ENCODE results near the gene PCDHB2.
"Not testable (repeated sequence)": the region's sequence is repeated elsewhere in the genome, so short reads cannot be mapped to it uniquely, and the experiment has no call there.

PCDHB2 gene

GRCh38 chr5:141094481-141095262, at the start of gene PCDHB2:
Gene PCDHB2, plus strand, starts transcription at chr5:141094615. Its CDS starts 176 bp downstream, at chr5:141094791.
- no peak for DNase-seq (ENCODE audit: low read depth in 2 of 3, low spot score in 2 of 3)

- DNase-seq (ENCODE audit: low read depth in 2 of 3, low spot score in 2 of 3): no peak
Measured at GRCh38 chr5:141050622-141051520, 43.5 kb upstream of the PCDHB2 start, which contains the start of gene PCDHB1. Gene PCDHB1, plus strand, starts transcription at chr5:141051374. Its CDS starts 97 bp downstream, at chr5:141051471.

GRCh38 chr5:141051521-141051866, 42.9 kb upstream of the PCDHB2 start:
- no peak for DNase-seq (ENCODE audit: low read depth in 2 of 3, low spot score in 2 of 3)

GRCh38 chr5:141077826-141078225, 16.6 kb upstream of the PCDHB2 start:
- no peak for DNase-seq (ENCODE audit: low read depth in 2 of 3, low spot score in 2 of 3)

DNA sequence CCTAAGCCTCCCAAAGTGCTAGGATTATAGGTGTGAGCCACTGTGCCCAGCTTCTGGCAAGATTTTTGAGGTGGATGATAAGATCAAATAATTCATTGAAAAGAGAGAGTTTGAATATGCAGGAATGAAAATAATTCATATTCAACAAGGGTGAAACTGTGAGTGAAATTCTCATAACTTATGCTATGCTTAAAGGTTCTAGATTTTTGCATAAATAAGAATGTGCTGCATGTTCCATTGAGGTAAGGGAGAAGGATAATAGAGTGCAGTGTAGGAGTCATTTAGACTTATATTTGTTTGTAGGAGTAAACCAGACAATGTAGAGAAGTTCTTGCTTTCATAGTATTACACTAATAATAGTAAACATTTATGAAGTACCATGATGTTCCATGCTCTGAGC, 12.2 kb upstream of the PCDHB2 start:
- DNase-seq (ENCODE audit: low read depth in 2 of 3, low spot score in 2 of 3): no peak

DNA sequence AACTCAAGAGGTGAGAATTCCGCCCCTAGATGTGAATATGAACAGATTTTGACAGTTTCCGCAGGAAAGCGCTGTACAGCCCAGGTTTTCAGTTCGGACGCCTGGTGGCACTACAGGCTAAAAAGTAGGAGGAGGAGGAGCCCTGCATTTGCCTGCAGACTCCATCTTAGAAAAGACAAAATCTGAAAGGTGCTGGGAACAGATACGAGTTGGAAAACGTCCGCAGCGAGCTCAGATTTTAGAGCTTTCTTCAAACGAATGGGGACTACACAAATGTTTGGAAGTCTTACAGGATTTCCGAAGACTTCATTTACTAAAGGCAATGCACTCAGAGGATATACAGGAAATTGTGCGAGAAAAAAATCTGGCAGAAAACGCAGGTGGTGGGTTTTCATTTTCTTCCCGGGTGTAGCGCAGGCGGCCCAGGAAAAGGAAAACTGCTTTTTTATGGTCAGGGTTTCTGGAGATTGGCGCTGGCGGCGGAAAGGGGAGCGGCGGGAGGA, 9.9 kb upstream of the PCDHB2 start:
- no peak for DNase-seq (ENCODE audit: low read depth in 2 of 3, low spot score in 2 of 3)

DNA sequence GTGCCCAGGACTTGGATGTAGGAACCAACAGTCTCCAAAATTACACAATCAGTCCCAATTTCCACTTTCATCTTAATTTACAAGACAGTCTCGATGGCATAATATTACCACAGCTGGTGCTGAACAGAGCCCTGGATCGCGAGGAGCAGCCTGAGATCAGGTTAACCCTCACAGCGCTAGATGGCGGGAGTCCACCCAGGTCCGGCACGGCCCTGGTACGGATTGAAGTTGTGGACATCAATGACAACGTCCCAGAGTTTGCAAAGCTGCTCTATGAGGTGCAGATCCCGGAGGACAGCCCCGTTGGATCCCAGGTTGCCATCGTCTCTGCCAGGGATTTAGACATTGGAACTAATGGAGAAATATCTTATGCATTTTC, 837 bp downstream of the PCDHB2 start:
- DNase-seq (ENCODE audit: low read depth in 2 of 3, low spot score in 2 of 3): no peak

DNA sequence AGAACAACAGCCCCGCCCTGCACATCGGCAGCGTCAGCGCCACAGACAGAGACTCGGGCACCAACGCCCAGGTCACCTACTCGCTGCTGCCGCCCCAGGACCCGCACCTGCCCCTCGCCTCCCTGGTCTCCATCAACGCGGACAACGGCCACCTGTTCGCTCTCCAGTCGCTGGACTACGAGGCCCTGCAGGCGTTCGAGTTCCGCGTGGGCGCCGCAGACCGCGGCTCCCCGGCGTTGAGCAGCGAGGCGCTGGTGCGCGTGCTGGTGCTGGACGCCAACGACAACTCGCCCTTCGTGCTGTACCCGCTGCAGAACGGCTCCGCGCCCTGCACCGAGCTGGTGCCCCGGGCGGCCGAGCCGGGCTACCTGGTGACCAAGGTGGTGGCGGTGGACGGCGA, 1.8 kb downstream of the PCDHB2 start:
- not testable (repeated sequence) for DNase-seq (ENCODE audit: low read depth in 2 of 3, low spot score in 2 of 3)

- not testable (repeated sequence) for DNase-seq (ENCODE audit: low read depth in 2 of 3, low spot score in 2 of 3)
Measured at GRCh38 chr5:141096586-141096985, 2.2 kb downstream of the PCDHB2 start.

DNA sequence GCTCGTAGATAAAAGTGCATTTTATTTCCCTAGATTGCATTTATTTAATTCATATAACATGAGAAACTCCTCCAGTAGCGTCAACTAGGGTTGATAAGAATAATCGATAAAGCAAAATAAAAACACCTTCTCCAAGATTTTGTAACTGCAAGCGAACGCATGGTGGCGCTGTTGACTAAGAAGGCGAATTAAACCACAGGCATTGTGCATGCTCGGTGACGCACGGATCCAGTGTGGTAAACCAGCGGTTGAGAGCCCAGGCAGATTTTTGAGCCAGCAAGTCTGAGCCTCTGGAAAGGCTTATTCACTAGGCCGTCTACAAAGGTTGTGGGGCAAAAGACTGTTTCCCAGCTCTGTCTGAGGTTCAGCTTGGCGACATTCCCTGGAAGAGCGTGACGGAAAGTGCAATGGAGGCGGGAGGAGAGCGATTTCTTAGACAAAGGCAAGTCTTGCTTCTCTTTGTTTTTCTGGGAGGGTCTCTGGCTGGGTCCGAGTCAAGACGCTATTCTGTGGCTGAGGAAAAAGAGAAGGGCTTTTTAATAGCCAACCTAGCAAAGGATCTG, 5.9 kb downstream of the PCDHB2 start, which contains the start of gene PCDHB3:
Gene PCDHB3 (plus strand): TSS at position 231 of the 563 bp plus-strand sequence. CDS start 177 bp downstream, at position 408.
- peak in 2 of 3 experiments; percentile 3 to 4 for DNase-seq (ENCODE audit: low read depth in 2 of 3, low spot score in 2 of 3)

DNA sequence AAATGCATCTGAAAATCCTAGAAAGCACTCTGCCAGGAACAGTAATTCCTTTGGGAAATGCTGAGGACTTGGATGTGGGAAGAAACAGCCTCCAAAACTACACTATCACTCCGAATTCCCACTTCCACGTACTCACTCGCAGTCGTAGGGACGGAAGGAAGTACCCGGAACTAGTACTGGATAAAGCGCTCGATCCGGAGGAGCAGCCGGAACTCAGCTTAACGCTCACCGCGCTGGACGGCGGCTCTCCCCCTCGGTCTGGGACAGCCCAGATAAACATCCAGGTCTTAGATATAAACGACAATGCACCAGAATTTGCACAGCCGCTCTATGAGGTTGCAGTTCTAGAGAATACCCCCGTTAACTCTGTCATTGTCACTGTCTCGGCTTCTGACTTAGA, 6.6 kb downstream of the PCDHB2 start:
- no peak for DNase-seq (ENCODE audit: low read depth in 2 of 3, low spot score in 2 of 3)

GRCh38 chr5:141102070-141102469, 7.7 kb downstream of the PCDHB2 start:
- DNase-seq (ENCODE audit: low read depth in 2 of 3, low spot score in 2 of 3): not testable (repeated sequence)

DNA sequence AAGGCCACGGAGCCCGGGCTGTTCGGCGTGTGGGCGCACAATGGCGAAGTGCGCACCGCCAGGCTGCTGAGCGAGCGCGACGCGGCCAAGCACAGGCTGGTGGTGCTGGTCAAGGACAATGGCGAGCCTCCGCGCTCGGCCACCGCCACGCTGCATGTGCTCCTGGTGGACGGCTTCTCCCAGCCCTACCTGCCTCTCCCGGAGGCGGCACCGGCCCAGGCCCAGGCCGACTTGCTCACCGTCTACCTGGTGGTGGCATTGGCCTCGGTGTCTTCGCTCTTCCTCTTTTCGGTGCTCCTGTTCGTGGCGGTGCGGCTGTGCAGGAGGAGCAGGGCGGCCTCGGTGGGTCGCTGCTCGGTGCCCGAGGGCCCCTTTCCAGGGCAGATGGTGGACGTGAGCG, 8.1 kb downstream of the PCDHB2 start:
- not testable (repeated sequence) for DNase-seq (ENCODE audit: low read depth in 2 of 3, low spot score in 2 of 3)

- no peak for DNase-seq (ENCODE audit: low read depth in 2 of 3, low spot score in 2 of 3)
Measured at GRCh38 chr5:141105350-141105749, 10.9 kb downstream of the PCDHB2 start.

- no peak for DNase-seq (ENCODE audit: low read depth in 2 of 3, low spot score in 2 of 3)
Measured at GRCh38 chr5:141119250-141119649, 24.8 kb downstream of the PCDHB2 start.

- no peak for DNase-seq (ENCODE audit: low read depth in 2 of 3, low spot score in 2 of 3)
Measured at GRCh38 chr5:141121563-141121962, 27.1 kb downstream of the PCDHB2 start, which contains the start of gene PCDHB4. Gene PCDHB4, plus strand, starts transcription at chr5:141121818. Its CDS starts 181 bp downstream, at chr5:141121999.

- DNase-seq (ENCODE audit: low read depth in 2 of 3, low spot score in 2 of 3): no peak
Measured at GRCh38 chr5:141121985-141122384, 27.6 kb downstream of the PCDHB2 start.

GRCh38 chr5:141123396-141124135, 29.2 kb downstream of the PCDHB2 start:
- DNase-seq (ENCODE audit: low read depth in 2 of 3, low spot score in 2 of 3): not testable (repeated sequence)

- DNase-seq (ENCODE audit: low read depth in 2 of 3, low spot score in 2 of 3): no peak
Measured at GRCh38 chr5:141127305-141127704, 32.9 kb downstream of the PCDHB2 start.

- no peak for DNase-seq (ENCODE audit: low read depth in 2 of 3, low spot score in 2 of 3)
Measured at GRCh38 chr5:141135030-141135717, 40.8 kb downstream of the PCDHB2 start, which contains the start of gene PCDHB5. Gene PCDHB5, plus strand, starts transcription at chr5:141135206. Its CDS starts 229 bp downstream, at chr5:141135435.

Data from activated CD8-positive, alpha-beta memory T cell treated with anti-CD3 and anti-CD28 coated beads for 48 hours (primary cell).